Muscle layer of duodenum (tissue), 2 donors: ENCODE measurements around the gene AKAP13.
"Not testable (repeated sequence)": the region's sequence is repeated elsewhere in the genome, so short reads cannot be mapped to it uniquely, and the experiment has no call there.

Source experiments
- H3K27ac ChIP-seq: one replicate; pipeline ENCODE4 v1.7.0; 2013; ENCODE audit warnings: mild to moderate bottlenecking, low read length
- H3K27me3 ChIP-seq: one replicate; pipeline ENCODE4 v1.7.0; 2013; ENCODE audit warnings: low read depth, mild to moderate bottlenecking, control low read depth, low read length
- H3K36me3 ChIP-seq, 2 donors: one replicate each; pipeline ENCODE4 v1.7.0; 2013; ENCODE audit warnings: low read length in 2 of 2, control low read depth in 1 of 2, mild to moderate bottlenecking in 1 of 2; ENCODE audit not compliant: insufficient read depth in 2 of 2, control insufficient read depth in 1 of 2
- H3K4me1 ChIP-seq, 2 donors: one replicate each; pipeline ENCODE4 v1.7.0; 2013; ENCODE audit warnings: low read length in 2 of 2, mild to moderate bottlenecking in 2 of 2, control low read depth in 1 of 2, moderate library complexity in 1 of 2; ENCODE audit not compliant: insufficient read depth in 2 of 2, control insufficient read depth in 1 of 2
- H3K4me3 ChIP-seq, 2 donors: one replicate each; pipeline ENCODE4 v1.7.0; 2013; ENCODE audit warnings: low read length in 2 of 2, low read depth in 1 of 2, mild to moderate bottlenecking in 1 of 2
- H3K9me3 ChIP-seq, 2 donors: one replicate each; pipeline ENCODE4 v1.7.0; 2013; ENCODE audit warnings: low read length in 2 of 2, control low read depth in 1 of 2, mild to moderate bottlenecking in 1 of 2; ENCODE audit not compliant: control insufficient read depth in 1 of 2
- donor health status: healthy.

Gene AKAP13

GRCh38 chr15:85474700-85475316 is 94.4 kb downstream of the AKAP13 start:
- H3K9me3 ChIP-seq: no peaks in the 10 kb centered on the region
- no peak overlapping the region for H3K4me3 ChIP-seq
- no peaks in the 10 kb centered on the region for H3K36me3 ChIP-seq
- no peaks in the 10 kb centered on the region for H3K27me3 ChIP-seq
- no peak overlapping the region for H3K27ac ChIP-seq
- H3K4me1 ChIP-seq: peaks cover 0 to 24% of the 10 kb centered on the region in 2 donors

GRCh38 chr15:85475317-85475701 is 94.9 kb downstream of the AKAP13 start:
- Histone ChIP-seq H3K9me3 (no peaks in the 10 kb centered on the region), H3K4me3 (no peak overlapping the region)

GRCh38 chr15:85475711-85476110 is 95.3 kb downstream of the AKAP13 start:
- no peaks in the 10 kb centered on the region for H3K9me3 ChIP-seq
- H3K4me3 ChIP-seq: no peak overlapping the region
- no peaks in the 10 kb centered on the region for H3K27me3 ChIP-seq
- no peaks in the 10 kb centered on the region for H3K36me3 ChIP-seq
- peaks cover 0 to 24% of the 10 kb centered on the region in 2 donors for H3K4me1 ChIP-seq
- H3K27ac ChIP-seq: no peak overlapping the region

More at GRCh38 chr15:85475317-85475701, 94.9 kb downstream of the AKAP13 start:
- peaks cover 0 to 24% of the 10 kb centered on the region in 2 donors for H3K4me1 ChIP-seq
- no peaks in the 10 kb centered on the region for H3K36me3 ChIP-seq
- no peaks in the 10 kb centered on the region for H3K27me3 ChIP-seq
- no peak overlapping the region for H3K27ac ChIP-seq

- H3K4me1 ChIP-seq: peaks cover 2 to 27% of the 10 kb centered on the region in 2 donors
Measured at GRCh38 chr15:85477061-85477460, 96.7 kb downstream of the AKAP13 start.

GRCh38 chr15:85477730-85478129 is 97.3 kb downstream of the AKAP13 start:
- Histone ChIP-seq H3K27ac (no peak overlapping the region), H3K4me3 (no peak overlapping the region), H3K4me1 (peaks cover 6 to 30% of the 10 kb centered on the region in 2 donors), H3K36me3 (no peaks in the 10 kb centered on the region), H3K27me3 (no peaks in the 10 kb centered on the region), H3K9me3 (no peaks in the 10 kb centered on the region)

More at GRCh38 chr15:85477061-85477460, 96.7 kb downstream of the AKAP13 start:
- Histone ChIP-seq H3K27ac (no peak overlapping the region), H3K27me3 (no peaks in the 10 kb centered on the region), H3K9me3 (no peaks in the 10 kb centered on the region), H3K4me3 (no peak overlapping the region), H3K36me3 (no peaks in the 10 kb centered on the region)

GRCh38 chr15:85479071-85479647 is 98.8 kb downstream of the AKAP13 start:
- no peak overlapping the region for H3K4me3 ChIP-seq
- no peak overlapping the region for H3K27ac ChIP-seq
- no peaks in the 10 kb centered on the region for H3K27me3 ChIP-seq
- H3K9me3 ChIP-seq: no peaks in the 10 kb centered on the region
- no peaks in the 10 kb centered on the region for H3K36me3 ChIP-seq
- peaks cover 6 to 19% of the 10 kb centered on the region in 2 donors for H3K4me1 ChIP-seq

- H3K27ac ChIP-seq: no peak overlapping the region
Measured at GRCh38 chr15:85480923-85481322, 100.5 kb downstream of the AKAP13 start.

GRCh38 chr15:85481543-85481942 is 101.1 kb downstream of the AKAP13 start:
- H3K27ac ChIP-seq, H3K9me3 ChIP-seq, H3K36me3 ChIP-seq, H3K4me3 ChIP-seq, H3K27me3 ChIP-seq: not testable (repeated sequence)
- peaks cover 6 to 21% of the 10 kb centered on the region in 2 donors for H3K4me1 ChIP-seq

More at GRCh38 chr15:85480923-85481322, 100.5 kb downstream of the AKAP13 start:
- Histone ChIP-seq H3K27me3 (no peaks in the 10 kb centered on the region), H3K4me1 (peaks cover 6 to 19% of the 10 kb centered on the region in 2 donors), H3K36me3 (no peaks in the 10 kb centered on the region), H3K9me3 (no peaks in the 10 kb centered on the region), H3K4me3 (no peak overlapping the region)

GRCh38 chr15:85482894-85483293 is 102.5 kb downstream of the AKAP13 start:
- Histone ChIP-seq H3K4me1 (peaks cover 6 to 21% of the 10 kb centered on the region in 2 donors), H3K36me3 (no peaks in the 10 kb centered on the region), H3K27ac (peak overlapping the region; percentile 51), H3K9me3 (no peaks in the 10 kb centered on the region), H3K4me3 (no peak overlapping the region), H3K27me3 (no peaks in the 10 kb centered on the region)

- H3K4me1 ChIP-seq: peaks cover 6 to 21% of the 10 kb centered on the region in 2 donors
- H3K4me3 ChIP-seq, H3K9me3 ChIP-seq, H3K27ac ChIP-seq, H3K36me3 ChIP-seq, H3K27me3 ChIP-seq: not testable (repeated sequence)
Measured at GRCh38 chr15:85483955-85484354, 103.6 kb downstream of the AKAP13 start.

GRCh38 chr15:85484923-85485322 is 104.5 kb downstream of the AKAP13 start:
- H3K4me3 ChIP-seq, H3K27me3 ChIP-seq, H3K36me3 ChIP-seq, H3K27ac ChIP-seq, H3K9me3 ChIP-seq: not testable (repeated sequence)
- H3K4me1 ChIP-seq: peaks cover 6 to 20% of the 10 kb centered on the region in 2 donors
